HepG2 (cell line): Measurements from ENCODE around the gene ZNF519. TPM values are rescaled to one million over a fixed set of nuclear protein-coding genes. Genes with fewer than 3 reads are reported as not detected.

Experiments used
- ATAC-seq: fragments of 200-7000 bp; cut with Tn5 transposase; 3 replicates; pipeline ENCODE4 v1.9.1; 2020; ENCODE audit warnings: mild to moderate bottlenecking, moderate library complexity
- BruUV-seq: library from RNA; stranded (reverse); fragments of 400-500 nt; replicated peaks from 2 replicates; lab custom pipeline; 2021; lab: Mats Ljungman, UMichigan
- CTCF ChIA-PET: fragments of 300-600 bp; formaldehyde crosslinking; extraction: SDS; loops from one replicate; lab custom pipeline; 2021; ENCODE audit warnings: low total read pairs, inconsistent platforms, low intra/inter-chr PET ratio; lab: Yijun Ruan, JAX
- POLR2A ChIA-PET: fragments of 350-600 bp; sonication (Branson Sonifier 250); formaldehyde crosslinking; loops from one replicate; lab custom pipeline; 2020; ENCODE audit warnings: antibody characterized with exemption, inconsistent platforms; lab: Yijun Ruan, JAX
- DNase-seq: peaks from one replicate; pipeline ENCODE4 v3.0.0-alpha.2; 2015; ENCODE audit warnings: low spot score
- FAIRE-seq: peaks from 3 replicates; lab custom pipeline; 2011; peaks lifted over from hg19 to GRCh38; lab: Jason Lieb, UNC
- H2AFZ ChIP-seq: one replicate; pipeline ENCODE4 v1.6.1; 2011; ENCODE audit warnings: low read length, inconsistent platforms
- H3K27ac ChIP-seq: fragments of 300-600 bp; 3 replicates; pipeline ENCODE4 v1.8.0; 2011; ENCODE audit warnings: mixed run types, mild to moderate bottlenecking, mixed read lengths, low read length, inconsistent platforms; ENCODE audit not compliant: insufficient read depth; ENCODE audit errors: extremely low read length
- H3K27me3 ChIP-seq, 2 experiments: fragments of 200-600 bp in 1 of 2; 2 replicates in 1 of 2; 3 replicates in 1 of 2; pipeline versions ENCODE4 v1.6.0 to v1.8.0; 2011; ENCODE audit warnings: low read length in 2 of 2, mild to moderate bottlenecking in 2 of 2, moderate library complexity in 2 of 2, inconsistent platforms in 1 of 2; ENCODE audit not compliant: insufficient read depth in 2 of 2, control insufficient read depth in 1 of 2
- H3K36me3 ChIP-seq, 2 experiments: fragments of 200-600 bp in 1 of 2; replicated peaks in 1 of 2; 2 replicates in 1 of 2; 3 replicates in 1 of 2; pipeline versions ENCODE4 v1.5.1 to v1.8.0; 2011; ENCODE audit warnings: low read length in 2 of 2, inconsistent platforms in 1 of 2; ENCODE audit not compliant: insufficient read depth in 2 of 2, control insufficient read depth in 1 of 2
- H3K4me1 ChIP-seq: 2 replicates; pipeline ENCODE4 v1.5.1; 2012; ENCODE audit warnings: low read length, inconsistent platforms; ENCODE audit not compliant: insufficient read depth
- H3K4me2 ChIP-seq: 2 replicates; pipeline ENCODE4 v1.6.0; 2011; ENCODE audit warnings: low read depth, low read length, inconsistent platforms
- H3K4me3 ChIP-seq, 3 experiments: fragments of 200-600 bp in 1 of 3; sonication (generic), shearing (Covaris generic) in 1 of 3; replicated peaks in 1 of 3; 2 replicates each; pipeline ENCODE4 v1.5.1; 2011 to 2016; ENCODE audit warnings: low read length in 3 of 3, inconsistent platforms in 2 of 3, low read depth in 2 of 3, mild to moderate bottlenecking in 2 of 3, control low read depth in 1 of 3, mixed read lengths in 1 of 3; ENCODE audit not compliant: insufficient read depth in 1 of 3
- H3K79me2 ChIP-seq: one replicate; pipeline ENCODE4 v1.6.1; 2011; ENCODE audit warnings: low read length, inconsistent platforms; ENCODE audit not compliant: insufficient read depth
- H3K9ac ChIP-seq: 2 replicates; pipeline ENCODE4 v1.6.0; 2011; ENCODE audit warnings: mild to moderate bottlenecking, low read depth, low read length, inconsistent platforms; ENCODE audit not compliant: insufficient read depth
- H3K9me3 ChIP-seq: 2 replicates; pipeline ENCODE4 v1.5.1; 2012; ENCODE audit warnings: mild to moderate bottlenecking, low read length
- H4K20me1 ChIP-seq: 2 replicates; pipeline ENCODE4 v1.6.0; 2011; ENCODE audit warnings: inconsistent platforms, mild to moderate bottlenecking, low read length, moderate library complexity; ENCODE audit not compliant: insufficient read depth
- AGO2 ChIP-seq: fragments of 200-400 bp; formaldehyde crosslinking; optimal IDR thresholded peaks from 2 replicates; pipeline ENCODE3; 2017; ENCODE audit warnings: mild to moderate bottlenecking, low read depth, low read length, moderate library complexity
- HOXA3 ChIP-seq: sonication (generic); formaldehyde crosslinking; IDR thresholded peaks from 2 replicates; pipeline ENCODE4 v1.5.0; 2020; ENCODE audit warnings: missing genetic modification reagents
- MBD4 ChIP-seq: IDR thresholded peaks from 2 replicates; pipeline ENCODE4 v1.6.1; 2012; ENCODE audit warnings: low read length, inconsistent platforms, borderline replicate concordance
- ZKSCAN1 ChIP-seq: fragments of 150-350 bp; IDR thresholded peaks from 2 replicates; pipeline ENCODE4 v1.6.1; 2014; ENCODE audit warnings: low read length
- WGBS: methylation state at CpG from one replicate; pipeline ENCODE4 v1.1.6; 2017; ENCODE audit warnings: low lambda C conversion rate; 5-methylcytosine and 5-hydroxymethylcytosine counted together
- in situ Hi-C: cut with HindIII; loops from 2 replicates; pipeline ENCODE4 v1.10.0; 2017; ENCODE audit warnings: low pct_unique_long_range_greater_than_20kb; ENCODE audit not compliant: extremely low pct_ligation_motif_present
- intact Hi-C: fragments of 100-400 bp; cut with micrococcal nuclease; formaldehyde crosslinking; loops from one replicate; pipeline ENCODE4 v1.10.0; 2022; ENCODE audit not compliant: unreplicated experiment
- polyA plus RNA-seq, 8 experiments: library from polyadenylated mRNA; depleted of rRNA in 3 of 8; stranded (reverse) in 7 of 8; unstranded in 1 of 8; fragments of >200 nt; fragmentation: Illumina TruSeq in 4 of 8; extraction: Trizol in 4 of 8; gene quantifications; 2 replicates each; pipeline versions ENCODE4 v1.2.1 to v1.2.3, GENCODE V29; 2011 to 2016; ENCODE audit warnings: low read depth in 4 of 8, missing spikeins in 1 of 8, mixed read lengths in 1 of 8; ENCODE audit not compliant: insufficient read depth in 1 of 8
- total RNA-seq, 5 experiments: library from RNA; depleted of rRNA; stranded (reverse); fragments of >200 nt; fragmentation: Illumina TruSeq; extraction: Trizol; gene quantifications; 2 replicates each; pipeline ENCODE4 v1.2.3, GENCODE V29; 2016; ENCODE audit warnings: low read depth in 1 of 5
- TF ChIP-seq, protein P1 (sequence below): sonication (generic); formaldehyde crosslinking; IDR thresholded peaks from 2 replicates; pipeline ENCODE4 v1.4.0; 2020; ENCODE audit warnings: missing genetic modification reagents
- TF ChIP-seq, protein P2 (sequence below): sonication (generic); formaldehyde crosslinking; IDR thresholded peaks from 2 replicates; pipeline ENCODE4 v1.4.0; 2020; ENCODE audit warnings: mild to moderate bottlenecking, missing genetic modification reagents
- TF ChIP-seq, protein P3 (sequence below): sonication (generic); formaldehyde crosslinking; IDR thresholded peaks from 2 replicates; pipeline ENCODE4 v1.4.0; 2020; ENCODE audit warnings: missing genetic modification reagents

The ZNF519 gene
- total and polyA plus RNA-seq, 2 of the 13 experiments (the other 11 are each of a cell fraction or from before 2014, with no cell fraction given) = 7.3 to 11.1 TPM

DNA sequence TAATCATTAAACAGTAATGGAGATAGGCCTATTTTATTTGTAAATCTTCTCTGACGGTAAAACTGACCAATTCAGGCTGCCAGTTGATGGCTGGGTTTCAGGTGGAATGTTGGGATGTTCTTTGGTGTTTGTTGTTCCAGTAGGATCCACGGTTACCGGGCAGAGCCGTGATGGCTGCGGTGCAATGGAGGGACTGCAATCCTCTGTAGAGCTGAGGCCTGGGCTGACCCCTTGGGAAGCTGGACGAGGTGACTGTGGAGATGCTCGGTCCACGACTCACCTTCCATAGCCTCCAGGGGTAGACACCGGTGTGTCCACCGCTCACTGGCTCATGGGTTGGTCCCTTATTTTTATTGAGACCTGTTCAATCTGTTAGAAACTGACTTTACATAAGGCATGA is 42.5 kb downstream of the ZNF519 start:
- Histone ChIP-seq H3K79me2 (no peaks in the 10 kb centered on the region), H3K4me2 (no peak overlapping the region), H3K36me3 (no peaks in the 10 kb centered on the region), H3K4me3 (no peak overlapping the region), H3K9ac (no peak overlapping the region), H3K9me3 (no peaks in the 10 kb centered on the region), H4K20me1 (no peaks in the 10 kb centered on the region), H3K27me3 (no peaks in the 10 kb centered on the region), H2AFZ (no peak overlapping the region), H3K4me1 (peaks cover 14% of the 10 kb centered on the region), H3K27ac (no peak overlapping the region)
- POLR2A ChIA-PET = no interaction called here
- DNase-seq (no peak), FAIRE-seq (no peak), ATAC-seq (no peak)
- intact Hi-C loops (no loop called here), in situ Hi-C loops (loop anchor here (5.0 kb wide), 1 partner anchor 277 kb away; no protein-coding TSS in a partner anchor)
- CTCF ChIA-PET = no interaction called here
- no peak for TF ChIP-seq HOXA3
- no TSS peak for BruUV-seq
- 80% methylated on average over 10 of the region's 10 CpGs for WGBS

DNA sequence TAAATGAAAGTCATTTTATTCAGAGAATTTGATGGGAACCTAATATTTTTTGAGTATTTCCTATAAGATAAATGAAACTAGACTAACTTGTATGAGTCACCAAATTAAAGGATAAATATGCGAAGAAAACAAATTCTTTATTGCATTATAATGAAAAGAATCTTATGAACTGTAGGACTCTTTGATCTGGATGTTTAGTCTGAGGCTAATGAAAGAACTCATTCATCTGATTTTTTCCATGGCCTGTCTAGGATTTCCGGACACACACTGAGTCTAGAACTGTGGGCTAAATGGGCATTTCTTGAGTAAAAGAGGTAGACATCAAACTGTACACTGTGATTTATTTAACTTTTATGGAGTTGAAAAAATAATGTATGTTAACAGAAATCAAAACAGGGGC is 43.0 kb downstream of the ZNF519 start:
- no peak overlapping the region for H3K4me3 ChIP-seq
- FAIRE-seq (no peak), ATAC-seq (no peak), DNase-seq (no peak)
- H3K4me2 ChIP-seq = no peak overlapping the region
- ChIA-PET POLR2A (no interaction called here), CTCF (no interaction called here)
- no peaks in the 10 kb centered on the region for H3K79me2 ChIP-seq
- no peaks in the 10 kb centered on the region for H3K27me3 ChIP-seq
- 80% methylated on average over 2 of the region's 2 CpGs for WGBS
- in situ Hi-C loops = loop anchor here (5.0 kb wide), 1 partner anchor 277 kb away; no protein-coding TSS in a partner anchor
- H3K4me1 ChIP-seq = peaks cover 14% of the 10 kb centered on the region
- no peak overlapping the region for H3K27ac ChIP-seq
- no peaks in the 10 kb centered on the region for H4K20me1 ChIP-seq
- H3K9me3 ChIP-seq = no peaks in the 10 kb centered on the region
- no peak overlapping the region for H2AFZ ChIP-seq
- intact Hi-C loops = no loop called here
- H3K9ac ChIP-seq = no peak overlapping the region
- TF ChIP-seq MBD4 = no peak
- TF ChIP-seq, protein P1, sequence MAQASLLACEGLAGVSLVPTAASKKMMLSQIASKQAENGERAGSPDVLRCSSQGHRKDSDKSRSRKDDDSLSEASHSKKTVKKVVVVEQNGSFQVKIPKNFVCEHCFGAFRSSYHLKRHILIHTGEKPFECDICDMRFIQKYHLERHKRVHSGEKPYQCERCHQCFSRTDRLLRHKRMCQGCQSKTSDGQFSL = no peak
- TF ChIP-seq, protein P2, sequence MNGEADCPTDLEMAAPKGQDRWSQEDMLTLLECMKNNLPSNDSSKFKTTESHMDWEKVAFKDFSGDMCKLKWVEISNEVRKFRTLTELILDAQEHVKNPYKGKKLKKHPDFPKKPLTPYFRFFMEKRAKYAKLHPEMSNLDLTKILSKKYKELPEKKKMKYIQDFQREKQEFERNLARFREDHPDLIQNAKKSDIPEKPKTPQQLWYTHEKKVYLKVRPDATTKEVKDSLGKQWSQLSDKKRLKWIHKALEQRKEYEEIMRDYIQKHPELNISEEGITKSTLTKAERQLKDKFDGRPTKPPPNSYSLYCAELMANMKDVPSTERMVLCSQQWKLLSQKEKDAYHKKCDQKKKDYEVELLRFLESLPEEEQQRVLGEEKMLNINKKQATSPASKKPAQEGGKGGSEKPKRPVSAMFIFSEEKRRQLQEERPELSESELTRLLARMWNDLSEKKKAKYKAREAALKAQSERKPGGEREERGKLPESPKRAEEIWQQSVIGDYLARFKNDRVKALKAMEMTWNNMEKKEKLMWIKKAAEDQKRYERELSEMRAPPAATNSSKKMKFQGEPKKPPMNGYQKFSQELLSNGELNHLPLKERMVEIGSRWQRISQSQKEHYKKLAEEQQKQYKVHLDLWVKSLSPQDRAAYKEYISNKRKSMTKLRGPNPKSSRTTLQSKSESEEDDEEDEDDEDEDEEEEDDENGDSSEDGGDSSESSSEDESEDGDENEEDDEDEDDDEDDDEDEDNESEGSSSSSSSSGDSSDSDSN (CRISPR knock-in tag) = no peak
- TF ChIP-seq AGO2 = no peak
- TF ChIP-seq, protein P3, sequence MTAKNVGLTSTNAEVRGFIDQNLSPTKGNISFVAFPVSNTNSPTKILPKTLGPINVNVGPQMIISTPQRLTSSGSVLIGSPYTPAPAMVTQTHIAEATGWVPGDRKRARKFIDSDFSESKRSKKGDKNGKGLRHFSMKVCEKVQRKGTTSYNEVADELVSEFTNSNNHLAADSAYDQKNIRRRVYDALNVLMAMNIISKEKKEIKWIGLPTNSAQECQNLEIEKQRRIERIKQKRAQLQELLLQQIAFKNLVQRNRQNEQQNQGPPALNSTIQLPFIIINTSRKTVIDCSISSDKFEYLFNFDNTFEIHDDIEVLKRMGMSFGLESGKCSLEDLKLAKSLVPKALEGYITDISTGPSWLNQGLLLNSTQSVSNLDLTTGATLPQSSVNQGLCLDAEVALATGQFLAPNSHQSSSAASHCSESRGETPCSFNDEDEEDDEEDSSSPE (CRISPR knock-in tag) = no peak
- TF ChIP-seq ZKSCAN1 = no peak
- no peaks in the 10 kb centered on the region for H3K36me3 ChIP-seq
- BruUV-seq = no TSS peak
